ENCODE results near the gene IDI1.

Gene IDI1

DNA sequence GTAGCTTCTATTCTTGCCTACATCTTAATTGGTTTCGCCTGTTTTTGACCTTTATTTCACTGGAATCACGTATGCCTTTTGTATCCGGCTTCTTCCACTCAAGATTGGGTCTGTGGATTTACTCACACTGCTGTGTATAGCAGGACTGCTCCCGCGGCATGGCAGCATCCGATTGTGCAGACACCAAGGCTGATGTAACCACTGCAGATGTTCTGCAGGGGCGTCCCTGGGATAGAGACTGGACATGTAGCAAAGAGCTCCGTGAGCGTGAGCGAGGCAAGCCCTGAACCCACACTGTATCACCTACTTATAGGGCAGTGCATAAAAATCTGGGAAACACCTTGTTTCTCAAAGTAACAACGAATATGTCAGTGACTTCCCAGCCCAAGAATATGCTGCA, 11.8 kb downstream of the IDI1 start:
- Histone ChIP-seq H3K9me2 (replicated peaks; ENCODE audit: control insufficient read depth, low read length) (no peaks in the 10 kb centered on the region), H3K4me3 (ENCODE audit: low read length) (no peak overlapping the region), H3K36me3 (ENCODE audit: control insufficient read depth, low read length) (peaks cover 44% of the 10 kb centered on the region), H3K27me3 (ENCODE audit: control insufficient read depth, low read length) (no peaks in the 10 kb centered on the region), H3K4me1 (ENCODE audit: control insufficient read depth, low read length) (no peaks in the 10 kb centered on the region), H3K27ac (ENCODE audit: low read depth, low read length) (no peak overlapping the region), H3K79me2 (ENCODE audit: control insufficient read depth, low read length) (no peaks in the 10 kb centered on the region), H3F3A (ENCODE audit: control insufficient read depth, insufficient read depth) (peaks cover 37% of the 10 kb centered on the region), H3K9me3 (ENCODE audit: control insufficient read depth, insufficient read depth, low read length) (no peaks in the 10 kb centered on the region), H3K4me2 (ENCODE audit: low read length) (no peak overlapping the region), H4K20me1 (ENCODE audit: control insufficient read depth, insufficient read depth, low read depth, low read length) (0 out of 2 replicates have a peak, but pooled peaks cover 3% of the 10 kb centered on the region)
- TF ChIP-seq EZH2phosphoT487 (IDR thresholded peaks at IDR 0.05; ENCODE audit: borderline replicate concordance, low read length), result no peak
- TF ChIP-seq, protein P1, sequence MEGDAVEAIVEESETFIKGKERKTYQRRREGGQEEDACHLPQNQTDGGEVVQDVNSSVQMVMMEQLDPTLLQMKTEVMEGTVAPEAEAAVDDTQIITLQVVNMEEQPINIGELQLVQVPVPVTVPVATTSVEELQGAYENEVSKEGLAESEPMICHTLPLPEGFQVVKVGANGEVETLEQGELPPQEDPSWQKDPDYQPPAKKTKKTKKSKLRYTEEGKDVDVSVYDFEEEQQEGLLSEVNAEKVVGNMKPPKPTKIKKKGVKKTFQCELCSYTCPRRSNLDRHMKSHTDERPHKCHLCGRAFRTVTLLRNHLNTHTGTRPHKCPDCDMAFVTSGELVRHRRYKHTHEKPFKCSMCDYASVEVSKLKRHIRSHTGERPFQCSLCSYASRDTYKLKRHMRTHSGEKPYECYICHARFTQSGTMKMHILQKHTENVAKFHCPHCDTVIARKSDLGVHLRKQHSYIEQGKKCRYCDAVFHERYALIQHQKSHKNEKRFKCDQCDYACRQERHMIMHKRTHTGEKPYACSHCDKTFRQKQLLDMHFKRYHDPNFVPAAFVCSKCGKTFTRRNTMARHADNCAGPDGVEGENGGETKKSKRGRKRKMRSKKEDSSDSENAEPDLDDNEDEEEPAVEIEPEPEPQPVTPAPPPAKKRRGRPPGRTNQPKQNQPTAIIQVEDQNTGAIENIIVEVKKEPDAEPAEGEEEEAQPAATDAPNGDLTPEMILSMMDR (IDR thresholded peaks at IDR 0.05; ENCODE audit: low read depth, low read length, poor library complexity, severe bottlenecking), result no peak

DNA sequence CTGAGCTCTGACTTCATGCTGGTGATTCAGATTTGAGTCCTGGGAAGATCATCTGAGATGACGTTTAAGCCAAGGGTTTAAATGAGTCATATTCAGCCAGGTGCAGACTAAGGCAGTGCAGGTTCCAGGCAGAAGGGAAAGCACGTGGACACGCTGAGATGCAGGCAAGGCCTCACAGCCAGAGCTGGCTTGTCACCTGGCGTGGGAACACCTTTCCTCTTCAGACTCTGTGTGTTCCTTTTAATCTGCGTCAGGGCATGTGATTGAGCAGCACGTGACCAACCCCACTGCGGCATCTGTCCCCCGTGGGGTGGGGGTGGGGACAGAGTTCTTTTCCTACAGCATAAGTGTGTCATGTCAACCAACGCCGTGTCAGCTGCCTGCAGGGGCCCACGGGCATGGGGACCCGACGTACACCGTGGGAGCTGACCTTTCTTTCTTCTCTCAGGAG, 12.6 kb downstream of the IDI1 start:
- Histone ChIP-seq H3K9me2 (replicated peaks; ENCODE audit: control insufficient read depth, low read length) (no peaks in the 10 kb centered on the region), H3K79me2 (ENCODE audit: control insufficient read depth, low read length) (no peaks in the 10 kb centered on the region), H3K27me3 (ENCODE audit: control insufficient read depth, low read length) (no peaks in the 10 kb centered on the region), H4K20me1 (ENCODE audit: control insufficient read depth, insufficient read depth, low read depth, low read length) (0 out of 2 replicates have a peak, but pooled peaks cover 3% of the 10 kb centered on the region), H3K36me3 (ENCODE audit: control insufficient read depth, low read length) (peaks cover 36% of the 10 kb centered on the region), H3F3A (ENCODE audit: control insufficient read depth, insufficient read depth) (peaks cover 33% of the 10 kb centered on the region), H3K4me1 (ENCODE audit: control insufficient read depth, low read length) (no peaks in the 10 kb centered on the region), H3K4me3 (ENCODE audit: low read length) (no peak overlapping the region), H3K9me3 (ENCODE audit: control insufficient read depth, insufficient read depth, low read length) (no peaks in the 10 kb centered on the region), H3K4me2 (ENCODE audit: low read length) (no peak overlapping the region), H3K27ac (ENCODE audit: low read depth, low read length) (no peak overlapping the region)
- TF ChIP-seq, protein P1 (IDR thresholded peaks at IDR 0.05; ENCODE audit: low read depth, low read length, poor library complexity, severe bottlenecking), result no peak
- no peak for TF ChIP-seq EZH2phosphoT487 (IDR thresholded peaks at IDR 0.05; ENCODE audit: borderline replicate concordance, low read length)

DNA sequence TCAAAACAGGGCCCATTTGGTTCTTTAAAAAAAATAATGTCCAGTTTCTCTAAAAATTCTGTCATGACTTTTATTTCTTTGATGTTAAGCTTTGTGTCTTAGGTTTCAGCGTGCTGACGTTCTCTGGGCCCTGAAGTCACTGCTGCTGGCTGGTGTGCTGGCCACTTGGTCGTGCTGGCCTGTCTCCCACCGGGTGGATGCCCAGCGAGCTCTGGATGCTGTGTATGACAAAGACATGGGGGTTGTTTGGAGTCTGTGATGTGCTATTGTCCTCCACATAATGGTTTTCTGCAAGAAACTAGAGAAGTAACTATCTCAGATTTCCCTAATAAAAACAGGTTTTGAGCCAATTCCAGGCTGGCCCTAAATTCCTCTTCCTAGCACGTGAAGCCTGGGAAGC, 13.7 kb downstream of the IDI1 start:
- Histone ChIP-seq H3F3A (ENCODE audit: control insufficient read depth, insufficient read depth) (peaks cover 21% of the 10 kb centered on the region), H3K36me3 (ENCODE audit: control insufficient read depth, low read length) (peaks cover 25% of the 10 kb centered on the region), H3K4me1 (ENCODE audit: control insufficient read depth, low read length) (no peaks in the 10 kb centered on the region), H3K79me2 (ENCODE audit: control insufficient read depth, low read length) (no peaks in the 10 kb centered on the region), H3K9me2 (replicated peaks; ENCODE audit: control insufficient read depth, low read length) (no peaks in the 10 kb centered on the region), H3K9me3 (ENCODE audit: control insufficient read depth, insufficient read depth, low read length) (no peaks in the 10 kb centered on the region), H3K27ac (ENCODE audit: low read depth, low read length) (no peak overlapping the region), H3K4me3 (ENCODE audit: low read length) (no peak overlapping the region), H3K4me2 (ENCODE audit: low read length) (no peak overlapping the region), H3K27me3 (ENCODE audit: control insufficient read depth, low read length) (no peaks in the 10 kb centered on the region), H4K20me1 (ENCODE audit: control insufficient read depth, insufficient read depth, low read depth, low read length) (0 out of 2 replicates have a peak, but pooled peaks cover 2% of the 10 kb centered on the region)
- TF ChIP-seq, protein P1 (IDR thresholded peaks at IDR 0.05; ENCODE audit: low read depth, low read length, poor library complexity, severe bottlenecking), result no peak
- TF ChIP-seq EZH2phosphoT487 (IDR thresholded peaks at IDR 0.05; ENCODE audit: borderline replicate concordance, low read length), result no peak

All from DOHH2 (cell line).